GM19238 (cell line): ENCODE results near the gene PRSS50.

ENCODE experiments used
- DNase-seq: peaks from one replicate; pipeline ENCODE4 v3.0.0; 2011; ENCODE audit warnings: low spot score; ENCODE audit not compliant: insufficient read length

PRSS50 gene

DNA sequence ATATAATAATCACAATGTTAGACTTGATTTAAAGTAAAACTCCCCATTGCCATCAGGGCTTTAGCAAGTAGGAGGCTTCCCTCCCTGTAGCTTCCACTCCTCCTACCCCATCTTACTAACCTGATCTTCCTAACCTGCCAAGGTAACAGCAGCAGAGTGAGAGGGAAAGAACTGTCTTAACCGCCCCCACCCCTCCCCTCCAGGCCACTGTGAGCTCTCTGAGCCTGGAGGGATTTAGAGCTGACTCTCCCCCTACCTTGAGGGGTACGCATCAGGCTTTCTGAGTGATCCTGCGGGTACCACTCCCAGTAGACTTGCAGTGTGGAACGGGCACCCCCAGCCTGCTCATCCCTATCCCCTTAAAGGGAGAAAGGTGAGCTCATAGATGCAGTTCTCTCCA, 11.4 kb upstream of the PRSS50 start:
- DNase-seq: no peak

DNA sequence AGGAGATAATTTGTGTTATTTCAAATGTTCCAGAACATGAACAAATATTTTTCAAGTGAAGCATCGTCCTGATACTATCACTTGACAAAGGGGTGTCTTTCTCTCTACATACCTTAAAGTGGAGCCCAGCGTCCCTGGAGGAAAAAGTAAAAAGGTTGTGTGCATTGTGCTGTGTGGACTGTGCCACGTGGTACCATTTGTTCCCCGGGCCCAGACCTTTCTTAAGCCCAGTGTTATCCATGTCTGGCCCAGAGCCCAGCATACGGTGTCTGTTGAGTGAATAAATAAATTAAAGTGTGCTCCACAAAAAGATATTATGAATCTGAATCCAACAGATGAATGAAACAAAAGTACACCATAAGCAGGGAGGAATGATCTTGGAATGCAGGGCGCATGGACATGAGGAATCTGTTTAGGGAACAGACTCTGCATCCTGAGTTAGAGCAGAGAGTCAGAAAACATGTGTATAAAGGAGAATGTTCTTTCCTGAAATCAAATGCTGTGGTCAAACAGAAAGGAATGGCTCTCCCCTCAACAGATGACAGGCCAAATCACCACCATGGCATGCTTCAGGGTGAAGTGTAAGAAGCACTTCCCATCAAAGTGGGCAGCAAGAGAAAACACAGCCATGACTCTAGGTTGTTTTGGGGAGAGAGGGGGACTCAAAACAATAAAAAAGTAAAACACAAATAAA, 8.1 kb upstream of the PRSS50 start:
- DNase-seq: no peak

DNA sequence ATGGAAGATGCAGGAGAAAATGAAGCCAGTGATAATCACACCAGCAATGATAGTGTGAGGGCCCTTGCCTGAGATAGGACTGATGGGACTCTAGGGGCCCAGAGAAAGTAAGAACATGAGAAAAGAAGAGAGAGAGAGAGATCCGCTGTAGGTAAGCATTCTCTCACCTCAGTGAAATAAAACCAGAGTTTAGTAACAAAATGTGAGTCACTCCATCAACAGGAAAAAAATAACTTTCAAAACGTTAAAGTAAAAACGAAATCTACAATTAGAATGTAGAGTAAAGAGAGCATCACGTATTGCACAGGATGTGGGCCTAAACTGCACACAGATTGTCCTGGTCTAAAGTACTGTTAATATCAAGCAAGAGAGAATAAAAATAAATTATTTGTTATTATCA, 6.8 kb upstream of the PRSS50 start:
- DNase-seq: no peak

DNA sequence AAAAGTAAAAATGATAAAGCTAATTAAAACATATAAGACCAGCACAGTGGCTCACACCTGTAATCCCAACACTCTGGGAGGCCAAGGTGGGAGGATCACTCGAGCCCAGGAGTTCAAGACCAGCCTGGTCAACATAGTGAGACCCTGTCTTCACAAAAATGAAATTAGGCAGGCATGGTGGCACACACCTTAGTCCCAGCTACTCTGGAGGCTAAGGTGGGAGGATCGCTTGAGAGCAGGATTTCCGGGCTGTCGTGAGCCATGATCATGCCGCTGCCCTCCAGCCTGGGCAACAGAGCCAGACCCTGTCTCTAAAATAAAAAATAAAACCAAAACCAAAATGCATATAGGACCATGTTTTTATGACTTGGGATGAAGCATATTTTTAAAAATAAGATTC, 4.8 kb upstream of the PRSS50 start:
- no peak for DNase-seq

DNA sequence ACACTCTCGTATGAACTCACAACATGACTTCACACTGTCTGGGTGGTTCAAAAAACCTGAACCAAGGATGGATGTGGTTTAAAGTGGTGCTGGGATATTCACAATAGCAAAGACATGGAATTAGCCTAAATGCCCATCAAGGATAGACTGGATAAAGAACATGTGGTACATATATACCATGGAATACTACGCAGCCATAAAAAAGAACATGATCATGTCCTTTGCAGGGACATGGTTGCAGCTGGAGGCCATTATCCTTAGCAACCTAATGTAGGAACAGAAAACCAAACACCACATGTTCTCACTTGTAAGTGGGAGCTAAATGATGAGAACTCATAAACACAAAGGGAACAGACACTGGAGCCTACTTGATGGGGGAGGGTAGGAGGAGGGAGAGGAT, 3.3 kb upstream of the PRSS50 start:
- DNase-seq: no peak

DNA sequence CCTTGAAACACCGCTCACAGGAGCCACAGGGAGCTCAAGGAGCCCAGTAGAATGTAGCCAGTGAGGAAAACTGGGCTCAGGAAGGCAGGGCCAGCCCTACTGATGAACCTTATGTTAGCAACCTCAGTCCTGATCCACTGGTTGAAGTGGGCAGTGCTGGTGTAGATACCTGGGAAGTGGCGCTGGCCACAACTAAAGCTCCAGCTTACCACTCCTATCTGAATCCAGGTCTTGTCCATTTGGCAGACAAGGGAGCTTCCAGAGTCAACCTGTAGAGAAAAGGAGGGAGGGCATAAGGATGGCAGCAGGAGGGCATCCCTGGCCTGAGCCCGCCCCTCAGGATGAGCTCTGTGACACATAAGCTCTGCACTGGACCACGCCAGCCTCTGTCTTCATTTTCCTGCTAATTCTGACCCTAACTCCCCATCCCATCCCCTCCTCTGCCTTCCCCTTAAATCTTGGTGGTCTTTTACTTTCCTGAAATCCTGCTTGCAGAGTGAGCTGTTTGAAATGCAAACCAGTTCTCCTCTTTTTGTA, 2.1 kb upstream of the PRSS50 start:
- no peak for DNase-seq

DNA sequence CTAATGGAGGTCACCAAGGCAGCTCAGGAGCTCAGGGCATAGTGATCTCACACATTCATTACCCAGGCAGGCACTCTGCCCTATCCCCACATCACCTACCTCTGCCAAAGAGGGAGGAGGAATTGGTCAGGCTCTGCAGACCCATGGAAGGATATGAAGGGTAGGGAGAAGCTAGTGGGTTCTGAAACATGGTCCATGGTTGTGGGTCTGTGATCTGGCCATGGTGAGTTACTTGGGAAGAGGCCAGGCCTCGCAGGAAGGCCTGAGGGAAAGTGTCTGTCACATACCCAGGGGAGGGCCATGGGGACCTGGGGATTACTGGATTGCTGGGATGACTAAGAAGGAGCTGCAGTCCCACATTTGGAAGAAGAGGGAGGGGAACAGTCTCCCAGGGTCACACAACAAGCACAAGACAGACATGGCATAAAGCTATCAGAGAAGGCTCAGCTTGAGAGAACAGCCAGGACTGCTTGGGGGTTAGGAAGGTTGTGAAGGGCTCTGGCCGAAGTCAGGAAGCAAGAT, 1.4 kb upstream of the PRSS50 start:
- no peak for DNase-seq

DNA sequence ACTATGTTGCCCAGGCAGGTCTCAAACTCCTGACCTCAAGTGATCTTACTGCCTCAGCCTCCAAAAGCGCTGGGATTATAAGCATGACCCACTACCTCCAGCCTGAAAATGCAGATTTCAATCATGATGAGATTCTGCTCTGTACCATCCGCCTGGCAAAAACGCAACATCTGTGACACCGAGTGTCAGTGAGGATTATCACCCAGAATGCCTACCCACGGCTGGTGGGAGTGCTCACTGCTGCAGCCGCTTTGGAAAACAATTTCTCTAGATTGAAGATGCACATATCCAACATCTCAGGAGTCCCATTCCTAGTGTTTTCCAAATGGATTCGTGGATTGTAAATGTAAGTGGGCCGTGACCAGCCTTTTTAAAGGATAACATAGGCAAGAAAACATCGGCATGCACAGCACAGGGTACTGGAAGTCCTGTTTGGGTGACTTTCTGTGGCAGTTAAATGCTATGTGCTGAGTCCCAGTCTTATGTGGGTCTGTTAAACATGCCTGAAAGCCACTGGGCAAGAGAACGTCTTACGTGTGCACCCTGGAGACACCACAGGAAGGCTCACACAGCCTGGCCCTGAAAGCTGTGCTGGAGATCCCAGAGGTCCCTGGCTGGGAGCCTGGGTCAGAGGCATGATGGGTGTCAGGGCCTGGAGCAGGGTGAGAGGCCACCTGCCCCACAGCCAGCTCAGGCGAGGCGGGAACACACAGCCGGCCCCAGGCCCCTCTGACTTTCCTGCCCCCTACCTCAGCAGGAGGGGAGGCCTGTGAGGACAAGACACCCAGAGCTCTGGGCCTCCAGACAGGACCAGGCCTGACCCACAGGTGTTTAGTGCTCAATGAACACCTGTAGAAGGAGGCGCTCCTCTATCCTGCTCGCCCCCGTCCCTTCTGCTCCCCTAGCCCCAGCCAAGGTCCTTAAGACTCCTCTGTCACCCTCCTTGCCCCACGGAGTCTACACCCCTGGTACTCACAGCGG, 918 bp downstream of the PRSS50 start:
- DNase-seq: no peak

DNA sequence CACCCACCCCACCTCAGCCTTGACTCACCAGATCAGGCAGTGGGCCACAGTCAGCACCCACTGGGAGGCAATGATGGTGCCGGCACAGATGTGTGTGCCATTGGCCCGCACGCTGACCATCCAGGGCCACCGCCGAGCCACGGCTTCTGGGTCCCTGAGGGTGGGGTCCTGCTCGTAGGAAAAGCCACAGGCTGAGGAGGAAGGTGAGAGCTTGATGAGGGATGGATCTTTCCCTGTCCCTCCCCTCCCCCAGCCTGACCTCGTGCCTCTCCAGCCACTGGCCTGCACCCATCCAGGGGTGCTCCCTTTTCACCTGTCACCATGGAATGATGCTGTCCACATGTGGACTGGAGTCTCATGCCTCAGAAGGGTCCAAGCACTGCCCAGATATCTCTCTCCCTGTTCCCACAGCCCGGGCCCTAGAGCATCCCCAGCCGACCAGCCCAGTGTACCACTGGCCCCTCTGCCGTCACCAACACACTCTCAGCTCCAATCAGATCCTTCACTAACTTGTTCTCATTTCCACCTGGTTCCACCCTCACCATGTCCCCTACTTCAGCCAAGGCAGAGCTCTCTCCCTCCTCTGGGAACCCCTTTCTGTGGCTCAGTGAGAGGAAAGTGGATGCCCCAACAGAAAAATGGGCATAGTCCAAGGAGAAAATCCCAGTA, 2.0 kb downstream of the PRSS50 start:
- DNase-seq: no peak

DNA sequence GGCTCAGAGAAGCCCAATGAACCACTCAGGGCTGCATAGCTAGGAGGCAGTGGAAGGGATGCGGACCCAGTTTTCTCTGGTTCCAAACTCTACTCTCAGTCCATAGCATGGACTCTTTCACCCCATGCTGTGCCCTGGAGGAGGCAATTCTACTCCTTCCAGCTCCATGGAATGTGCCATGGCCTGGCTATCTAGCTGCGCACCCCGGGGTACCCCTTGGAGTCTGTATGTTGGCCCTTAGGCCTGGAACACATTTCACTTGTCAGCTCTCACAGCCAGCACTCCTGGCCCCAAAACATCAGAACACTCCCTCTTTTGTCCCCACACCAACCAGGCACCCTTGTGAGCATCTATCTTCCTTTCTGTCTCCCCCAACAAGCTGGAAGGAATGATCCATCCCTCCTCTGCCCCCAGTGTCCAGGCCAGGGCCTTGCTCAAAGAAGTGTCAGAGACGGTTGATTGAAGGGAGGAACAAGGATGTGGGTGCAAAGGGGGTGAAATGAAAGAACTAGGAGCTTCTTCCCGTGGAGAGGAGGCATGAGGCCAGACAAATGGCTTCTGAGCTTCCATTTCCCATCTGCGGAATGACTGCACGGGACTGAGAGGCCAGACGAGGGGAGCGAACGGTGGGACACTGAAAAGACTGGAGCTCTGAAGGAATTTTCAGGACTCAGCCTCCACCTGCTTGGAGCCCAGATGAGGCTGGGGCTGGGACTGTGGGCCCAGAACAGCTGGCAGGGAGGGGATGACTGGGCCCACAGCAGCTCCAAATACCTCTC, 2.8 kb downstream of the PRSS50 start:
- no peak for DNase-seq

DNA sequence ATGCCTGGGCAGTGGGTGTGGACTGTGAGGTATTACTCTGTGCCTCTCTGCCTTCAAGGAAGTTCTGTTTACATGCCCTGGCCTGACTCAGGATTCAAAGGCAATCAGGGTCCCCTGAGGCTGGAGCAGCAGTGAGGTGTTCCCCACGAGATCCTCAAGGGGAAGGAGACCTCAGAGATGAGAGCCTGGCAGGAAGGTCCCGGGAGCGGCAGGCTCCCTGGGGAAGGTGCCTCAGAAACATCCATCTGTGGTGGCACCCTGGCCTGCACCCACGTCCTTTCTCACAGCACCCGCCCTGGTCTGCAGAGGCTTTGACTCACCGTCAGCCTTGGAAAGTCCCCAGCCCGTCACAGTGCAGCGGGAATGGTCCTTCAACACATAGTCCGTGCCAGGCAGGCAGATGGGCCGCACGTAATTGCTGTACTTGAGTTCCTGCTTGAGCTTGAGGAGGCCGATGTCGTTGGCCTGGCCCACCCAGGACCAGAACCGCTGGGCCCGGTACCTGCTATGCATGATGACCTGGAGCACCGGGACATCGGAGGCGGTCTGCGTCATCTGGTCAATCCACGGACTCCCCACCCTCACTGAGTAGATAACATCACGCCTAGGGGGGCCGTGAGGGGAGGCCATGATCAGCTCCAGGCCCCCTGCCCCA, 3.6 kb downstream of the PRSS50 start:
- DNase-seq: no peak

DNA sequence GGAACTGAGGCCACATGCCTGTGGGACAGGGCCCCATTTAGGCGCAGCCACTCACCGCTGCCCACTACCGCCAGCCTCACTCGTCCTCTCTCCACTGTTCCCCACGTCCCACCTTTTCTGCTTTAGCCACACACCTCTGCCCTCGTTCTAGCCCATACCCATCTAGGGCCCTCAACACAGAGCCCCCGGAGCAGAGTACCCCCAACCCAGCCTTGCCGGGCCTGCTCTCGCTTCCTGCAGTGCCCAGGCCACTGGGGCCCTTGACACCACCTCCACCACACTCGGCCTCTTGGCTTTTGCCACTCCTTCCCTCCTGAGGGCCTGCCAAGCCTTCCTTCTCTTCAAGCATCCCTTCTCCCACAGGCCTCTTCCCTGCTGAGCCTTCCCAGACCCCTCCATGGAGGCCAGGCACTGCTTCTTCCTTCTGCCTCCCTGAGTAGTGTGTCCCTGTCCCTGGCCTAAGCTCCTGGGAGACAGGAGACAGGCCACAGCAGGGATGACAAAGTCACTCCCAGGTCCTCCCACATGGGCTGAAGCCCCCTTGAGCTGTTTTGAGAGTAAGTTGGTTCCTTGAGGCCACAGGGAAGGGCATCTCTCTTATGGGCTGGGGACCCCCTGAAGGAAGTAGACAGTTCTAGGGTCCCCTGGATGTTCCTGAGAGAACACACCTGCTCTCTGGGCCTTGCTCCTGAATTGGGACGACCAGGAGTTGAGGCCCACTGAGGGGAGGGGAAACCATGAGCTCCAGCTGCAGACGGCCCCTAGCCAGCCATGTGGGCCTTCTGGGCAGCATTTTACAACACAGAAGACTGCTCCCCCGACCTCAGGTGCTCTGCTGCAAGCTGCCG, 4.4 kb downstream of the PRSS50 start:
- no peak for DNase-seq

DNA sequence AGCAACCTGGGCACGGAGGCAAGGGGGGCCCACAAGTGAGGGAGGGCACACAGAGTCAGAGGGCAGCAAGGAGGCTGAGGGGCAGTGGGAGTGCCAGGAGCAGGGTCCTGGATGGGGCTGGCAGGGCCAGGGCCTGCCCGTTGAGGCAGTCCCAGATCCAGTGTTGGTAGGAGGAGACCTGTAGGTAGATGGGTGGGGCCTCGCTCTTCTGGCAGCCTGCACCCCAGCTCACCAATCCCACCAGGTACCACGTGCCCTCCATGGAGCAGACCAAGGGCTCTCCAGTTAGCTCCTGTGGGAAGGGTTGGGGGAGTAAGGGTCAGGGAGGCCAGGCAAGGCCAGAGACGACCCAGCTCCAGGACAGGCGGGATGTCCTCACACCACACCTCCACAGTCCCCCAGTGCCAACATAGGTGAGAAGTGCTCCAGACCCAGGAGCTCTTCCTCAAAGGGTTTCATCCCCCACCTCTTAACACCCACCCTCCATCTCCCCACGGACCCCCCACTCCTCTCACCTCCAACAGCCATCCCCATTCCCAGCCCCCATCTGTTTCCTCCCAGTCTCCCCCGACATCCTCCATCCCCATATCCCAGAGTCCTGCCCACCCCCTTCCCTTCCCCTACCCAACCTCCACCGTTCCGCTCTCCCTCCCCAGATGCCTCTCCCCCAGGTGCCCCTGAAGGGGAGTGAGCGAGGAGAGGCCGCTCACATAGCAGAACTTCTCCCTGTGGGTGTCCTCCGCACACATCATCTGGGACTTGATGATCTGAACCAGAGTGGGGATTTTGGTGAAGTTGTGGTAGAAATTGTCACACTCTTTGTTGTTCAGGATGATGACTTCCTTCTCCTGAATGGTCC, 5.2 kb downstream of the PRSS50 start:
- DNase-seq: no peak

DNA sequence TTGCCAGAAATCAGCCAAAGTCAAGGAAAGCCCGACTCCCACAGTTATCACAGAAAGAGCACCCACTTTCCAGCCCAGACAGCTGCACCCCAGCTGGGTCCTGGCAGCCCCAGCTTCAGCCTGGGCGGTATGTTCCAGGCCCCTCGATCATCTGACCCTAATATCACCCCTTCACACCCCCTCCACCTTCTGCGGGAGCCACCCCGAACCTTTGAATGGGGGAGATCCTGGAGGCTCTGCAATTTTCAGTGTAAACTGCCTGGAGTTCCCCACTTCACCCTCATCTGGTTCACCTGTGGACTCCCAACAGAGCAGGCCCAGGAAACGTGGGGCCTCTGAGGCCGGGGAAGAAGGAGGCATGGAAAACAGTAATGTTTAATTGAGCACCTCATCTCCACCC, 5.9 kb downstream of the PRSS50 start:
- DNase-seq: no peak

DNA sequence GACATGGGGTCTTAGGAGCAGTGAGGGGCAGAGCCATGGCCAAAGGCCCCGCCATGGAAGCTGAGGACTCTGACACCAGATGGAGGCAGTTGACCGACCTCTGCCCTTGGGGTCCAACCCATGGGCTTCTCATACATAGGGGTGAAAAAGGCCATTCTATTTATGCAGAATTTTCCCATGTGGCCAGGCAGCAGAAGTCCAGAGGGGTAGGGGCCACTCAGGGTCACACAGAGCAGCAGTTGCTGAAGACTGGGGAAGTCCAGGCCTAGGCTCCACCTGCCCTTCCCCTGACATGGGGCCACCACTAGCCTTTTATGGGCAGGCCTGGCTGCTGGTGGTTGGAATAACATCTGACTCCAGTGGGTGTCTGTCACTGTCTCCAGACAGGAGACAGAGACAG, 6.4 kb downstream of the PRSS50 start:
- no peak for DNase-seq

DNA sequence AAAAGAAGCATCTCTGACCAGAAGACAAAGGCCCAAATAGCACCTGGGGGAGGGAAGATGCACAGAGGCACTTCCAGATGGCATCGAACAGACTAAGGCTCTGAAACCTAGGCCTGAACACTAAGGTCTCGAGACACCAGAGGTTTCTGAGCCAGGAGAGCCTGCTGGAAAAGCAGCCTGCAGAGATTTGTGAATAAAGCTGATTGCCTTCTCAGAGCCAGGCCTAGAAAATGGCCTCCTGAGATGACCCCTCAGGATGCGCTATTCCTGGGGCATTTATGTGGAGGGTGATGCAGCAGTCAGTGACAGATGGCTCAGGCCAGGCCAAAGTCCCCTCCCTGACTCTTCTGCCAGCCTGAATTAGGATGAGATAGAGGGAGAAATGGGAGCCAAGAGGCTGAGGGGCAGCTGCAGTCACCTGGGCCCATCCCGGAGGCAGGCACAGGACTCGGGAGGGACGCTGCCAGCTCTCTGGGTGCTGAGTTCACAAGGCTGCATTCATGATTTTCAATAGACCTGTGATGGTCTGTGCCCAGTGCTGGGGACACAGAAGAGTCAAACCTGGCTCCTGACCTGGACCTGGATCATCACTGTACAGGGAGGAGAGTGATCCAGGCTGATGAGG, 6.9 kb downstream of the PRSS50 start:
- no peak for DNase-seq

DNA sequence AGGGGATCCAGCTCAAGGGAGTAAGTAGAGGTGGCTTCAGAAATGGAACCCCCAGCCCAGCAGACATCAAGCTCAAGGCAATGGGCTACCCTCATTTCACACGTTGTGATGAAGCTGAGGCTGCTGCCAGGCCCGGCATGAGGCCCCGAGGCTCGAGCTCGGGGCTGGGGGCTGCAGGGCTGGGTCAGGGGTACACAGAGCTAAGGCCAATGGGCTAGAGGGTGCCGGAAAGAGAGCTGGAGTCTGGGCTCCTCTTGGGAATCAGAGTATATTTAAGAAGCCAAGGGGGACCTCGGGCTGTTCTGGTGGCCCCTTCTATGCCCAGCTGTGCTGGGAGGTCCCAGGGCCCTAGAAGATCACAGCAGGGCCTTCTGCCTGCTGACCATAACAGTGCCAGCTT, 7.4 kb downstream of the PRSS50 start:
- no peak for DNase-seq

DNA sequence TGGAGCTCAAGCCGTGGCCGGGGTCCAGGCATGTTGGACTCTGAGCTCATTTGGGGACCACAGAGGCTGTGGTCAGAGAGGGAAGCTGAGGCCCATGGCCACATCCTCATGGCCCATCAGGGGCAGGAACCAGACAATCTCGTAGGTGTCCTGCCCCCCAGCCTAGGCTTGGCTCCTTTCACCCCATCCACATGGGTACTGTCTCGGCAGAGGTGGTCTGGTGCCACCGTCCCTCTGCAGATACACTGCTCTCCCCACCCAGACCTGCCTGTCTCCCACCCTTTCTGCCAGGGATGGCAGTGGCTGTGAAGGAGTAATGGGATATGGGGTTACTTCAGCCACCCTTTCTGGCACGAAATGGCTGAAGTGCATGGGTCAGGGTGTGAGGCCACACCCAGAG, 7.9 kb downstream of the PRSS50 start:
- no peak for DNase-seq
